ENCODE measurements around the gene SEMA3B.

- TF ChIP-seq CTCF (IDR thresholded peaks at IDR 0.05; ENCODE audit: low read length) (no peak), EZH2phosphoT487 (IDR thresholded peaks at IDR 0.05; ENCODE audit: low read length) (no peak)
Observed at GRCh38 chr3:50237754-50238548, 31.0 kb upstream of the SEMA3B start.
